LoVo (cell line): ENCODE measurements around the gene WFS1.

Experiments
- DNase-seq: peaks from one replicate; pipeline ENCODE4 v3.0.0-alpha.2; 2016; ENCODE audit warnings: low spot score

WFS1 gene

DNA sequence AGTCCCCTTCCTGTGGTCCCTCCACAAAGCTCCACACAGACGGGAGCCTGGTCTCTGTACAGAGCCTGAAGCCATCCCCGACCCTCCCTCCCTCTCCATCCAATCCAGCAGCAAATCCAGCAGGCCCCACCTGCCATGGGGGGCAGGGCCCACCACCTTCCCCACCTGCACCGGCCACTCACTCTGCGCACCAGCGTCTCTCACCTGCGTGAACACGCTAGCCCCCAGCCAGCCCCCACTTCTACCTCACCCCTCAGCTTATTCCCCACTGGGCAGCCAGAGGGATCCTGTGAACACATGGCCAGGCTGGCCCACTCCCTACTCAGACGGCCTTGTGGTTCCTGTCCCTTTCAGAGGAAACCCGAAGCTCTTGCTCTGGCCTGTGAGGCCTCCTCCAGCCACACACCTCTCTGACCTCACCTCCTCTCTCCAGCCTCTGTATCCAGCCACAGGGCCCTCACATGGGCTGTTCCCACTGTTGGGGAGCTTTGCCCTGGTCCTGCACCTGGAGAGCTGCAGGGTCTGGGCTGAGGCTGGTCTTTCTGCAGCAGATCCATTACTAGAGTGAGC is 70.9 kb downstream of the WFS1 start:
- DNase-seq: no peak

DNA sequence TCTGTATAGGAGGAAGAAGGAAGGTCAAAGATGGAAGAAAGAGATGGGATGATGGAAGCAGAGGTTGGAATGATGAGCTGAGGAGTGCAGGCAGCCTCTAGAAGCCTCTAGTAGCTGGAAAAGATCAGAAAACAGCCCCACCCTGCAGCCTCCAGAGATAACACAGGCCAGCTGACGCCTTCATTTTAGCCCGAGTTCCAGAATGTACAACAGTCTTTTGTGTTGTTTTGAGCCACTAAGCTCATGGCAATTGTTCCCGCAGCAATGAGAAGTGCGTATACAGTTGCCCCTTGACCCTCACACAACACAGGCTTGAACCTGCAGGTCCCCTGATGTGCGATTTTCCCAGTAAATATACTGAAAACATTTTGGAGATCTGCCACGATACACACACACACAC is 72.0 kb downstream of the WFS1 start:
- DNase-seq: no peak

DNA sequence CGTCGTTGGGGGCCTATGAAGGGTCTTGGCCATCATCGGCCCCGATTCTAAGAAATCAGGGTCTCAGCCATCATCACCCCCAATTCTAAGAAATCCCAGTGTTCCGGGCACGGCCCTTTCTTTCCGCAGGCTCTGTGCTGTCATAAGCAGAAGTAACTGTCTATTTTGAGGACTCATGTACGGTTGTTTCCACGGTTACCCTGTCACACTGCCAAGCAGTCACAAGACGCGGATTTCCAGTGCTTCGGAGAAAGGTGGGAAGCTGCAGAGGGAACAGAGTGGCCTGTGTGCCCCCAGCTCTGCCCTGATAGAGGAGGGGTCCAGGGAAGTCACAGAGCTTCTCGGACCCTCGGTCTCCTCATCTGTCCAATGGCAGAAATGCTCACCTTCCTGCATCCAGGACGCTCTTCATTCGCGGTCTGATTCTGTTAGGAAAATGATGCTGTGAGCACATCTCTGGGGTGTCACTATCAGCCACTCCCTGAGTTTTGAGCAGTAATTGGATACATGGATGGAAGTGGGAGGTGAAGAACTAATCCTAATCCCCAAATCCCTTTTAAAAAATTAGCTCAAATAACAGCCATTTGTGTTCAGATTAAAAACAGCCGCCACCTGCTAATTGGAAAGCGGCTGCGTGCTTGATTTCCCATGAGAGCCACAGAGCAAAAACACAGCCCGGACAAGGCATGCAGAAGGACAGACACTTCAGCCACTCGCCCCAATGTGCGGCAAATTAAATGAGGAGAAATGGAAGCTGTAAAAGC is 73.1 kb downstream of the WFS1 start:
- no peak for DNase-seq

DNA sequence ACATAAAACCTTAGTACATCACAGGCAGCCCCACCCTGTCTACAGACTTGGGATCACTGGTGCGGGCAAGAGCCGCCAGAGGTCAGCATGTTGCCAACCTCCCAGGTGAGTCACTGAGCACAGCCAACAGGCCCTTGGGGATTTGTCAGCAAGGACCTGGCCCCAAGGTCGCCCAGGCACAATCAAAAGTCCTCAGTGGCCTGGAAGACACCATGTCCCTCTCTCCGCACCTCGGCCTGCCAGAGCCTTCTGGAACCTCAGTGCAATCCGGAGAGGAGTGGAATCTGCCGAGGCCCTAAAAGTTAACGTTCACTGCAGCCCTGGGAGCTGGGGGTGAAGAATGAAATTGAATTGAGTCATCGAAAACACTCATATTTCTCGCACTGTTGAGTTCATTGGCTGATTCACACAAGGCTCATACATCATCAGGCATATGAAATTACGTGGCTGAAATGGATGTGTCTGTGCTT is 74.3 kb downstream of the WFS1 start:
- DNase-seq: peak; percentile 59

DNA sequence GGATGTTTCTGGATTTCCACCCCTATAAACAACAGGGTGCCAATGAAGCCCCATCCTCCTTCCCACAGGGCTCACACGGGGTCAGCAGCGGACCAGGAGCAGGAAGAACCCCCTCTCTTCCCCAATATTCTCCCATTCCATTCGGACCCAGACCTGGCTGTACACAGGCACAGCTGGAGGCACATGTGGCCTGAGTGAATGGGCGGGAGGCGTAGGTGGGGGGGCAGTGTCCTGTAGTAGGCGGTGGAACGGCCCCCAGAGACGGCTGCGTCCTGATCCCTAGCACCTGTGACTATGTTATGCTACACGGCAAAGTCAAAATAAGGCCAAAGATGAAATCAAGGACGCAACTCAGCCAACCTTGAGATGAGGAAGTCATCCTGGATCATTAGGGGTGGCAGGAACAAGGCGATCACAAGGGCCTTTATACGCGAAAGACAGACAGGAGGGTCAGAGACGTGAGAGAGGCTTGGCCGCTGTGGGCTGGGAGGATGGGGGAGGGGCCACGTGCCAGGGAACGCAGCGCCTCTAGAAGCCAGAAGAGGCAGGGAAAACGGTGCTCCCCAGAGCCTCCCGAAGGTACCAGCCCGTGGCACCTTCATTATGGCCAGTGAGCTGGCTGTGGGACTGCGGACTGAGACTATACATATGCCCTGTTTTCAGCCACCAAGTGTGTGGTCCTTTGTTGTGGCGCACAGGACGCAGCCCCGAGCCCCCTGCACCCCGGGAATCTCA is 75.6 kb downstream of the WFS1 start:
- DNase-seq: no peak

DNA sequence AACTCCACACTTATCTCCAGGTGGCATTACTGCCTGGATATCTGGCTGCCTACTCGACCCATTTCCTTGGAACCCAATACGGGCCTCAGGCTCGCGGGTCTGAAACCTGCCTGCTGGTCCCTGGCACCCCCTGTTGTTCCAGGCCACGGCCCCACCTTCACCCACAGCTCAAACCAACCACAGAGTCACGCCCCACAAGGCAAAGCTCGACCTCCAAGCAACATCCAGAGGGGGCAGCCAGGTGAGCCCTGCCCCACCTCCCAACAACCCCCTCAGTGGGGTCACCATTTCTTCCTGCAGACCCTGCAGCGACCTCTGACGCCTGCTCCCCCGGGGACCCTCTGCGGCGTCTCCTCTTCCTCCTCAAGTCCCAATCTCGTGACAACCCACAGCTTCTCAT is 76.2 kb downstream of the WFS1 start:
- DNase-seq: no peak

DNA sequence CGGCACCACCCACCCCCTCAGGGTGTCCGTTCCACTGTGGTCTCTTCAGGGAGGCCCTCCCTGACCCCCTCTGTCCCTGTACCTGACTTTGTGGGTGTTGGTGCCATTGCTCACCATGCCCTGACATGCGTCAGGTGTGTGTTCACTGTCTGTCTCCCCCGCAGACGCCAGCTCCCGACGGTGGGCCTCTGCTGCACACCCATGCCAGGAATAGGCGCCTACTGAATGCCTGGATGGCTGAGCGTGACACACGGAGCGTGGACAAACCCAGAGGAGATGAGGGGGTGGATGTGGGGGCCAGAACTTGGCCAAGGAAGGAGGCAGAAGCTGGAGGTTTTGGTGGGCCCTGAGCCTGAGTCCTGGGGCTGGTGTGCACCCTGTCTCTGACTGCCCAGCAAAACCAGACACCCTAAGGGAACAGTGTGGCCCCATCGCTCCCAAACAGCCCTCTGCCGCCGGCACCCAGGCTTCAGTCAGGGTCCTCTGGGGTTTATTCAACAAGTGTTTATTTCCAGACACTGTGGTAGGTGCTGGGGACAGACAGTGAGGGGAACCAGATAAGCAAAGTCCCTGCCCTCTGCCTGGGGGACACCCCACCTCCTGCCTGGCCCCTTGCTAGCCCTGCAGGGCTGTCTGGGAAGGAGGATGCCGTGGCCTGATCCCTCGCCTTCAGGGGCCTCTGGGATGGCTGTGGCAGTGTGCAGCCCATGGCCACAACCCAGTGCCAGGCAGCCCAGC is 76.9 kb downstream of the WFS1 start:
- no peak for DNase-seq

DNA sequence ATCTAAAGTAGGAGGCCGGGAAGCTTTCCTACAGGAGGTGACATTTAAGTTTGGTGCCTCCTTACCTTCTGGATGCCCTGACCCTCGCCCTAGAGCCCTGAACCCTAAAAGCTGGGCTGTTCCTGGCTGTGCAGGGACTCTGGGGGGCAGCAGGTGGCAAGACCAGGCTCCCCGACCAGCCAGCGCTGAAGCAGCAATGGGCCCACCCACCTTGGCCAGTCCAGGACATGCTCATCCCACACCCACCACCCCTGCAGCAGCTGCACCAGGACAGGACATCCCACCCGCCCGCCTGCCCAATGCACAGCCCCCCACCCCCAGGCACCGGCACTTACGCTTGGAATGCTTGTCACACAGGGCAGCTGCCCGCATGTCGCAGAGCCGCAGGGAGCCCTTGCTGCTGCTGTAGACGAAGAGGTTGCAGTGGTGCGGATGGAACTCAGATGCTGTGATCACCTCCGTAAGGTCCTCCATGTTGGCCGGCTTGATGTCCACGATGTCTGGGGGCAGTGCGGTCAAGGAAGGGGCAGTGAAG is 77.9 kb downstream of the WFS1 start:
- DNase-seq: no peak

DNA sequence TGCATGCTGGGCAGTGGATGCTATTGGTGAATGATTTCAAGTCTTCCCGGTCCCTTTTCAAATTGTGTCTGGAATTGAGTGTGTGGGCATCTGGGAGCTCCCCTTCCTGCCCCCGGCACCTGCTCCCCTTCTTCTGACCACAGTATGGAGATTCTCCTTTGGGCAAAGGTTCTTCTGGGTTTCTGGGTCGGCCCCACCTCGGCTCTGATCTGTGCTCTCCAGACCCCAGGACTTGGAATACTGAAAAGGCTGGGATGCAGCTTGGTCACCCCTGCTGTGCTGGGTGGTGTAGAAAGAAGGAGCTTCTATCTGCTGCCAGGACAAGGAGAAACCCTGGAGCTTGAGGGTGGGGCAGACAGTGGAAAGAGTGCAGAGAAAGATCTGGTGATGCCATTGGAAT is 78.8 kb downstream of the WFS1 start:
- DNase-seq: no peak

DNA sequence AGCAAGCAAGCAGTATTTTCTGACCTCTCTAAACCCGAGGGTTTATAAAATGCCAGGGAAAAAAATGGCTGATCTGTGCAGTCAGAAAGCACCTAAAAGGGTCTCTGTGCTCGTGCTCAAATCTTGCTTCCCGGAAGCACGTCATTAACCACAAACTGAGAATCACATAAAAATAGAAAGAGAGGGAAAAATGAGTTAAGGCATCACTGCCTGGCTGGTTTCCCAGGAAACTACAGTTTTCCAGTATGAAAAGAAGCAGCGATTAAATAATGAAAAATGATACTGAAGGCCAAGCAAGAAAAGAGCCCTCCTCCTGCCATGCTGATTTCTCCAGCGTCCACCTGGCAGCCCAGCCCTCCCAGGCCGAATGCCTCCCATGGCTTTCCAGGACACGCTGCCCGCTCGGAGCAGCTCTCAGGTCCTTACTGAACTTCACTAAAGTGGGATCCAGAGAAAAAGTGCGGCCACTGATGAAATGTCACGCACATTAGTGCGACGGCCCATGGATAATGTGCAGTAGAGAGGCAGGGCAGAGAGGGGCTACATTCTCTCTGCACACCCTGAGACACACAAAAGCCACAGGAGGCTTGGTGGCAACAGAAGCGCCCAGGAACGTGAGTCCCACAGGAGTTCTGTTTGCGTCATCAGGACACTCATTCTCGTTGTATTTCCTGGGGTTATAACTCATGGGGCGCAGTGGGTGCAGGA is 80.4 kb downstream of the WFS1 start:
- DNase-seq: no peak

DNA sequence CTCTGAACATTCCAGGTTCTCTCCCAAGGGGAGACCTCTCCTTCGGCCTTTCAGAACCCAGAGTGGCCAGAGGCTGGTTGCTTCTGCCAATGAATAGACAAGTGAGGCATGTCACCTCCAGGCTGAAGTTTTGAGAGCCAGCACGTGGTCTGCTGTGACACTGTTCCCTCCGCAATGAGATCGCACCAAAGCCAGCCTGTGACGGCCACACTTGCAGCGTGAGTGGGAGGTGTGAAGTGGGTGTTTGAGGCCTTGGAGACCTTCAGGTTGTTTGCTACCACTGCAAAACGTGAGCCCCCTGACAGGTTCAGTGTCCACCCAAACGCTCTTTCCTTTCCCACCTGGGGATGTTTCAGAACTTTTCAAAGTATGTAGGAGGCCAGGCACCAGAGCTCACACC is 81.0 kb downstream of the WFS1 start:
- DNase-seq: no peak

DNA sequence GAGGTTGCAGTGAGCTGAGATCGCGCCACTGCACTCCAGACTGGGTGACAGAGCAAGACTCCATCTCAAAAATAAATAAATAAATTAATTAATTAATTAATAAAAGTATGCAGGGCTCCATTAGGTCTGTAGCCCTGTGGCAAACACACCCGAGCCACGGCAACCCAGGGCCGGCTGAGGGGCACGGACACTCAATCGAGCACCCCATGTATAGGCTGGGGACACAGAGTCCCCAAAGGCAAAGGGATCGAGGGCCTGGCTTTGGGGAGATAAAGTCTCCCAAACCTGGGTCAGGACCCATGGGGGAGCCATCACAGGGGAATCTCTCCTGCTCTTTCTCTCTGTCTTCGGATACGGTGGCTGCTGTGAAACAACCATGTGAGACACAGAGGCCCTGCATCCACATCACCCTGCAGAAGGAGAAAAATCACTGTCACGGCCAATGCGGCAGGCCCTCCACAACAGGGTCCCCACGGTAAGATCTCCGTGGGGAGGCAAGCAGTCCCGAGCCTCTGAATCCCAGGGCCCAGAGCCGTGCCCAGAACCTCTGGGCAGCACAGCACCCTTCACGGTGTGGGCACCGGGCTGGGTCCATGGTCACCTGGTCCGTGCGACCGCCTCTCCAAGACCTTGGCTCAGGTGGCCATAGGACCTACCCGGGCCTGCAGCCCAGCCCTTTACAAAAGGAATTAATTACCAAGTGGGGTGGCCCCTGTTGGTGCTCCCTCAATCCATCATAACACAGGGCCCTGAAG is 81.8 kb downstream of the WFS1 start:
- no peak for DNase-seq

DNA sequence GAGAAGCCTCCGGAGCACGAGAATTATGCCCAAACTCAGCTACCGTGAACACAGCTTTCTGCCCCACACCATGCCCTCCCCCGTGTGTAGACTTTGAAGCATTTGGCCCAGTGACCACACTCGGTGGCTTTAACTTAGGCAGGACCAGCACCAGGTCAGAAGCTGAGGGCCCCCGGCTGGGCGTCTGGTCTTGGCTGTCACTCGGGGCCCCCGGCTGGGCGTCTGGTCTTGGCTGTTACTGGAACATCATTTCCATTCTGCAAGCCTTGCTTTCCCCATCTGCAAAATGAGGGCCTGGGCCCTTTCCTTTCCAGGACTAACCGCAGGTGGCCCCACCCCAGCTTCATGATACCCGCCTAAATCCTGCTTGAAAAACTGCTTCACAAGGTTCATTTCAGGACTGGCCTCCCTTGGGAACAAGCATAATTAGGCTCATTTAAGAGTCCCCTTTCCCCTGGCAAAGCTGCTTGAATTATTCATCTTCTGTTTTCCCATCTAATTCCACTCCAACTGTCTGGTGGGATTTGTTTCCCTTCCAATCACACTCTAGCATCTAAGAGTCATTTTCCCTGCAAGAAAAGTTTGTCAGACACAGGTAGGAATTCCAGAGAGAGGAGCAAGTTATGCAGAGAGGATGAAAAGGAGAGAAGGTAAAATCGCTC is 82.5 kb downstream of the WFS1 start:
- DNase-seq: no peak
